AG10803 (cell line): ENCODE measurements around the gene GOLGA8S.
"Not testable (repeated sequence)": the region's sequence is repeated elsewhere in the genome, so short reads cannot be mapped to it uniquely, and the experiment has no call there.

ENCODE experiments used
- DNase-seq: peaks from one replicate; pipeline ENCODE4 v3.0.0; 2010; ENCODE audit warnings: low read depth
- H3K4me3 ChIP-seq: 2 replicates; pipeline ENCODE4 v1.5.1; 2011; ENCODE audit warnings: mild to moderate bottlenecking, low read length, control low read depth
- CTCF ChIP-seq: conservative IDR thresholded peaks from 2 replicates; pipeline ENCODE4 v1.5.1; 2011; ENCODE audit warnings: mild to moderate bottlenecking, low read length, control low read depth, inconsistent platforms

Gene GOLGA8S

DNA sequence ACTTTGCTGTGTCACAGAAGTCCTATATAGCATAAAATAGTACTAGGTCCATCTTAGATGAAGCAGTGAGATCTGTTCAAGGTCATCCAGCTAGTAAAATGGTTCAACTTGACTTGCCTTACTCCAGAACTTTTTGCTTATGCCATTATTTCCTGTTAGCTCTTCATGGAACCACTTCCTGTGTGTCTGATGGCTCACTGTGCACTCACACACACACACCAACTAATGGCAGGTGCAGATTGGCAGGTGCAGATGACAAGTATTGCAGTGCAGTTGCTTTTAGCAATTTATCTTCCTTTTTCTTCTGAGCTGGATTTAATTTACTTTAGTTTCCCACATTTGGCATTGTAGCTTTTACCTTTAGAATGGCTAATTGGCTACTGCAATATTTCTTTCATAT lies 29.8 kb downstream of the GOLGA8S start:
- no peak for DNase-seq
- H3K4me3 ChIP-seq: no peak overlapping the region
- TF ChIP-seq CTCF: no peak

- no peak overlapping the region for H3K4me3 ChIP-seq
- TF ChIP-seq CTCF: no peak
- DNase-seq: no peak
Observed at GRCh38 chr15:23385886-23386430, 31.4 kb downstream of the GOLGA8S start.

- no peak for DNase-seq
- no peak overlapping the region for H3K4me3 ChIP-seq
- no peak for TF ChIP-seq CTCF
Observed at GRCh38 chr15:23387621-23388190, 33.2 kb downstream of the GOLGA8S start.

DNA sequence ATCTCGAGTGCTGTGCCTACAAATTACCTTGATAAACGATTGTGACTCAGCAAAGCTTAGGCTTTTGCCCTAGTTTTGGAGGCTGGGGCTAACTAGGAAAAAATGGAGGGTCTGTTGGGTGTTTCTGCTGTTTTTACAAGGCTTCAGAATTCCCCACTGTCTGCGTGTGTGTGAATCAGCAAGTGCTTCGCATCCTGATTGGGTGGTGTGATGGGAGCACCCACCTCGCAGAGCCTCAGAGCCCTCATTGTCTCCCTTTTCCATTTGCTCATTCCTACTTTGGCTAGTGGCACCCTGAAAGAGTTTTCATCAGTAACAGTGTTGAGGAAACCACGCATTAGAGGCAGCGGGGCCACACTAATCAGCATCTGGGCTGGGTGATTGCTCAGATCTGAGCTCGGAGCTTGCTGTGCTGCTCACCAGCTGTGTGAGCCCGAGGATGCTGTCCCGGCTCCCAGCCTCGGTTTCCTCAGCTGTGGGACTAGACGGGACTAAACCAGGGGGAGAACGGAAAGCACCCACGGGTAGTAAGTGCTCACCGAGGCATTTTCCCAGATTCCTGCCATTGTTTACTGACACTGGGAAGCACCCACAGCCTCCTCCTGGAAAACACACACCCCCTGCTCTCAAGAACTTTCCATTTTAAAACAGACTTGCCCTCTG lies 40.6 kb downstream of the GOLGA8S start:
- TF ChIP-seq CTCF: no peak
- no peak overlapping the region for H3K4me3 ChIP-seq
- no peak for DNase-seq

DNA sequence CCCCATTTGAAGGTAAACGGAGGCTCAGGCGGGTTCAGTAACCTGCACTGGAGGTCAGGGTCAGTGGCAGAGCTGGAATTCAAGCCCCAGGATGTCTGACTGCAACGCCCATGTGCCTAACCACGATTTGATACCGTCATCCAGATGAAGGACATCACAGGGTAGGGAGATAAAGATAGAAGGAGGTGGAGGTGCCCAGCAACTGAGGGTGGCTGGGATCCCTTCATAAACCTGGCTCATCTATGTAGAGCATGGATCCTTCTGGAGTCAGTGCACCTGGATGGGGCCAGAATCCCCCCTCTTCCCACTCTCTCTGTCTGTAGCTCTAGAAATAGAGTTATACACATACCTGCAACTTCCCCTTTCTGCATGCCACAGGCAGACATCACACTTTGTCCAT lies 41.3 kb downstream of the GOLGA8S start:
- no peak for DNase-seq
- no peak overlapping the region for H3K4me3 ChIP-seq
- no peak for TF ChIP-seq CTCF

GRCh38 chr15:23397779-23398178 lies 43.2 kb downstream of the GOLGA8S start:
- no peak overlapping the region for H3K4me3 ChIP-seq
- DNase-seq: no peak
- TF ChIP-seq CTCF: no peak

DNA sequence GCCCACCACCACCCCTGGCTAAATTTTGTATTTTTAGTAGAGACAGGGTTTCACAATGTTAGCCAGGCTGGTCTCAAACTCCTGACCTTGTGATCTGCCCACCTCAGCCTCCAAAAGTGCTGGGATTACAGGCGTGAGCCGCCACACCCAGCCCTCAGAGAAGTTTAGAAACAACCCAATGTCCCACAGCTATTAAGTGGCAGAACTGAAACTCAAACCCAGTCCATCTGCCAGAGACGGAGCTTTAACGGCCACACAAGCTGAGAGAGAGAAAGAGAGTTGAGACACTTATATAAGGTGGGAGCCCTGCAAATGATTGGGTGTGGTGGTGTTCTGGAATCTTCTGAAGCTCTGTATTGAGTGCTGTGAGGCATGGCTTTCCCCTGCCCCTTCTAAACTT lies 43.8 kb downstream of the GOLGA8S start:
- not testable (repeated sequence) for DNase-seq, H3K4me3 ChIP-seq

DNA sequence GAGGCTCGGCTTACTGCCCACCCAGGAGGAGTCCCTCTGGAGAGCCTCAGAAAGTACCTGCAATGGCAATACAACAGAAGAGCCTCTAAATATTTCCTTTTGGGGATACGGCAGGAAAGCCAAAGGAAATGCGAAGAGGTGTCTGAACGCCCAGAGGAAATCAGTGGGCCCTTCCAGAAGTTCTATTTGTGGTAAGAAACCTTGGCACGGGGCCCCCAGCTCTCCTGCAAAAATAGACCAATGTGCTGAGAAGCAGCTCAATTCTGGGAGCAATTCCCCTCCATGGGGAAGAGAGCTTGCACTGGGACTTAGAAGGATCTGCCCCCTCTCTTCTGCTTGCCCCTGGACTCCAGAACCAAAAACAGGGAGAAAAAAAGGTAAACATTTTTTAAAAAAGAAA lies 44.7 kb downstream of the GOLGA8S start:
- not testable (repeated sequence) for DNase-seq, H3K4me3 ChIP-seq
